ENCODE results near the gene HOXA5.

The HOXA5 gene

GRCh38 chr7:27165996-27166530 is 22.6 kb upstream of the HOXA5 start:
- no peak overlapping the region for H3K9ac ChIP-seq
- no peaks in the 10 kb centered on the region for H3K4me1 ChIP-seq
- H3K27ac ChIP-seq, result no peak overlapping the region
- H3K27me3 ChIP-seq (ENCODE audit: control insufficient read depth, insufficient read depth, low read length), result peaks cover 44% of the 10 kb centered on the region
- no peak overlapping the region for H2AFZ ChIP-seq
- no peaks in the 10 kb centered on the region for H3K79me2 ChIP-seq
- no peak overlapping the region for H3K4me3 ChIP-seq (ENCODE audit: low read depth, low read length)
- no peak overlapping the region for H3K4me2 ChIP-seq (ENCODE audit: low read length)
- no peaks in the 10 kb centered on the region for H3K36me3 ChIP-seq (ENCODE audit: control insufficient read depth, insufficient read depth, low read length)
- H3K9me3 ChIP-seq (ENCODE audit: control insufficient read depth, low read length), result no peaks in the 10 kb centered on the region
- TF ChIP-seq, protein P1, sequence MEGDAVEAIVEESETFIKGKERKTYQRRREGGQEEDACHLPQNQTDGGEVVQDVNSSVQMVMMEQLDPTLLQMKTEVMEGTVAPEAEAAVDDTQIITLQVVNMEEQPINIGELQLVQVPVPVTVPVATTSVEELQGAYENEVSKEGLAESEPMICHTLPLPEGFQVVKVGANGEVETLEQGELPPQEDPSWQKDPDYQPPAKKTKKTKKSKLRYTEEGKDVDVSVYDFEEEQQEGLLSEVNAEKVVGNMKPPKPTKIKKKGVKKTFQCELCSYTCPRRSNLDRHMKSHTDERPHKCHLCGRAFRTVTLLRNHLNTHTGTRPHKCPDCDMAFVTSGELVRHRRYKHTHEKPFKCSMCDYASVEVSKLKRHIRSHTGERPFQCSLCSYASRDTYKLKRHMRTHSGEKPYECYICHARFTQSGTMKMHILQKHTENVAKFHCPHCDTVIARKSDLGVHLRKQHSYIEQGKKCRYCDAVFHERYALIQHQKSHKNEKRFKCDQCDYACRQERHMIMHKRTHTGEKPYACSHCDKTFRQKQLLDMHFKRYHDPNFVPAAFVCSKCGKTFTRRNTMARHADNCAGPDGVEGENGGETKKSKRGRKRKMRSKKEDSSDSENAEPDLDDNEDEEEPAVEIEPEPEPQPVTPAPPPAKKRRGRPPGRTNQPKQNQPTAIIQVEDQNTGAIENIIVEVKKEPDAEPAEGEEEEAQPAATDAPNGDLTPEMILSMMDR (IDR thresholded peaks at IDR 0.05), result no peak

- no peak within 1 kb of the TSS for H3K27ac ChIP-seq
- no peaks in the 10 kb centered on the region for H3K79me2 ChIP-seq
- TF ChIP-seq, protein P1 (IDR thresholded peaks at IDR 0.05), result no peak
- peak within 1 kb of the TSS; percentile 45 for H2AFZ ChIP-seq
- no peak within 1 kb of the TSS for H3K4me3 ChIP-seq (ENCODE audit: low read depth, low read length)
- H3K4me2 ChIP-seq (ENCODE audit: low read length), result no peak within 1 kb of the TSS
- no peak within 1 kb of the TSS for H3K9ac ChIP-seq
- no peaks in the 10 kb centered on the region for H3K9me3 ChIP-seq (ENCODE audit: control insufficient read depth, low read length)
- no peaks in the 10 kb centered on the region for H3K4me1 ChIP-seq
- no peaks in the 10 kb centered on the region for H3K36me3 ChIP-seq (ENCODE audit: control insufficient read depth, insufficient read depth, low read length)
- peaks cover 44% of the 10 kb centered on the region for H3K27me3 ChIP-seq (ENCODE audit: control insufficient read depth, insufficient read depth, low read length)
These were observed 21.9 kb upstream of the HOXA5 start, which contains the start of gene HOXA9 for GRCh38 chr7:27165089-27165995. Gene HOXA9, minus strand, starts transcription at chr7:27165537. Its CDS starts 80 bp downstream, at chr7:27165457.

DNA sequence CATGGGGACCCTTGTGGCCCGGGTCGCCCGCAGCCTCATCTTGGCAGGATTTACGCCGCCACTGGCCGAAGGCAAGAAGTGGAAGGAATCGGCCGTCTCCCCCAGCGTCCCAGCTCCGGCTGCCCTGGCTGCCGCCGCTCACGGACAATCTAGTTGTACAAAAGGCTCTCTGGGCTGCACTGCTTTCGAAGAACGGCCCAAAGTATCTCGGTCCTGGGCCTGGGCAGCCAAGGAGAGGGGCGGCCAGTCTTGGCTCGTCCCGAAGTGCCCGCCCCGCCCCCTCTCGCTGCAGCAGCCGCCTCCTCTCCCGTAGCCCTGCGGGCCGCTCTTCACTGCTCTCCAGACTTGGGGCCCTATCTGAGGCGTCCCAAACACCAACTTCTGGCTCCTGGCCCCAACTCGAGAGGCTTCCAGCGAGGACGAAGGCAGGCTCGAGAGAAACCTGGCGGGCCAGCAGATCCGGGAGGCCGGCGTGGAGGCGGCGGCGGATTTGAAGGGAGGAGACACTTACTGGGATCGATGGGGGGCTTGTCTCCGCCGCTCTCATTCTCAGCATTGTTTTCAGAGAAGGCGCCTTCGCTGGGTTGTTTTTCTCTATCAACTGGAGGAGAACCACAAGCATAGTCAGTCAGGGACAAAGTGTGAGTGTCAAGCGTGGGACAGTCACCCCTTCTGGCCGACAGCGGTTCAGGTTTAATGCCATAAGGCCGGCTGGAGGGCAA is 21.0 kb upstream of the HOXA5 start:
- Histone ChIP-seq H3K4me1 (no peaks in the 10 kb centered on the region), H3K79me2 (no peaks in the 10 kb centered on the region), H3K4me2 (ENCODE audit: low read length) (no peak overlapping the region), H3K9me3 (ENCODE audit: control insufficient read depth, low read length) (no peaks in the 10 kb centered on the region), H2AFZ (peak overlapping the region; percentile 45), H3K27me3 (ENCODE audit: control insufficient read depth, insufficient read depth, low read length) (peaks cover 47% of the 10 kb centered on the region), H3K4me3 (ENCODE audit: low read depth, low read length) (no peak overlapping the region), H3K36me3 (ENCODE audit: control insufficient read depth, insufficient read depth, low read length) (no peaks in the 10 kb centered on the region), H3K27ac (no peak overlapping the region), H3K9ac (no peak overlapping the region)
- TF ChIP-seq, protein P1 (IDR thresholded peaks at IDR 0.05), result no peak

GRCh38 chr7:27164045-27164366 is 20.5 kb upstream of the HOXA5 start:
- Histone ChIP-seq H3K27ac (no peak overlapping the region), H3K79me2 (no peaks in the 10 kb centered on the region), H3K4me3 (ENCODE audit: low read depth, low read length) (no peak overlapping the region), H3K27me3 (ENCODE audit: control insufficient read depth, insufficient read depth, low read length) (peaks cover 46% of the 10 kb centered on the region), H2AFZ (no peak overlapping the region), H3K4me2 (ENCODE audit: low read length) (no peak overlapping the region), H3K9ac (no peak overlapping the region), H3K36me3 (ENCODE audit: control insufficient read depth, insufficient read depth, low read length) (no peaks in the 10 kb centered on the region), H3K4me1 (no peaks in the 10 kb centered on the region), H3K9me3 (ENCODE audit: control insufficient read depth, low read length) (no peaks in the 10 kb centered on the region)
- TF ChIP-seq, protein P1 (IDR thresholded peaks at IDR 0.05), result no peak

Measured in parathyroid adenoma (tissue), 2 donors.